RWPE2 (cell line): ENCODE data around the gene CRAT.

Experiments used
- ATAC-seq: fragments of 200-7000 bp; cut with Tn5 transposase; 3 replicates; pipeline ENCODE4 v1.9.1; 2021; ENCODE audit warnings: low read depth
- DNase-seq: peaks from one replicate; pipeline ENCODE4 v3.0.0-alpha.2; 2020; ENCODE audit warnings: low spot score
- H3K27ac ChIP-seq: fragments of 450-650 bp; 2 replicates; pipeline ENCODE4 v1.5.1; 2017; ENCODE audit warnings: mild to moderate bottlenecking; ENCODE audit not compliant: poor library complexity, severe bottlenecking
- H3K27me3 ChIP-seq: fragments of 250-450 bp; sonication (Bioruptor Pico); 2 replicates; pipeline ENCODE4 v1.5.1; 2021; ENCODE audit warnings: mild to moderate bottlenecking, moderate library complexity; ENCODE audit not compliant: insufficient read depth, poor library complexity, severe bottlenecking
- H3K36me3 ChIP-seq: fragments of 250-450 bp; sonication (Bioruptor Pico); 2 replicates; pipeline ENCODE4 v1.5.1; 2020; ENCODE audit warnings: low read depth, mild to moderate bottlenecking, moderate library complexity
- H3K4me1 ChIP-seq: fragments of 250-450 bp; sonication (Bioruptor Pico); 2 replicates; pipeline ENCODE4 v1.5.1; 2021; ENCODE audit warnings: mild to moderate bottlenecking, moderate library complexity; ENCODE audit not compliant: insufficient read depth, poor library complexity, severe bottlenecking
- H3K4me3 ChIP-seq: fragments of 250-450 bp; sonication (Bioruptor Pico); 2 replicates; pipeline ENCODE4 v1.5.1; 2021; ENCODE audit warnings: mild to moderate bottlenecking, moderate library complexity; ENCODE audit not compliant: severe bottlenecking
- H3K9me3 ChIP-seq: fragments of 250-450 bp; sonication (Bioruptor Pico); 2 replicates; pipeline ENCODE4 v1.5.1; 2021; ENCODE audit warnings: mild to moderate bottlenecking, moderate library complexity; ENCODE audit not compliant: severe bottlenecking
- CTCF ChIP-seq: fragments of 450-650 bp; IDR thresholded peaks from one replicate; pipeline ENCODE4 v1.5.1; 2017; ENCODE audit warnings: mild to moderate bottlenecking, moderate library complexity; ENCODE audit not compliant: poor library complexity, severe bottlenecking

The CRAT gene

GRCh38 chr9:129111528-129112151 lies 1.0 kb upstream of the CRAT start:
- Histone ChIP-seq H3K4me3 (peak overlapping the region; percentile 77), H3K4me1 (peaks cover 4% of the 10 kb centered on the region), H3K36me3 (no peaks in the 10 kb centered on the region), H3K27me3 (no peaks in the 10 kb centered on the region), H3K27ac (peak overlapping the region; percentile 68), H3K9me3 (no peaks in the 10 kb centered on the region)
- no peak for DNase-seq
- peak; percentile 19 for ATAC-seq
- no peak for TF ChIP-seq CTCF

- Histone ChIP-seq H3K4me1 (peaks cover 4% of the 10 kb centered on the region), H3K27me3 (no peaks in the 10 kb centered on the region), H3K9me3 (no peaks in the 10 kb centered on the region), H3K36me3 (no peaks in the 10 kb centered on the region), H3K4me3 (peak overlapping the region; percentile 77), H3K27ac (peak overlapping the region; percentile 68)
- ATAC-seq = peak; percentile 15
- no peak for DNase-seq
- no peak for TF ChIP-seq CTCF
These were observed 447 bp downstream of the CRAT start for GRCh38 chr9:129109952-129110739.

GRCh38 chr9:129109537-129109903 lies 1.1 kb downstream of the CRAT start:
- H3K4me1 ChIP-seq = peaks cover 4% of the 10 kb centered on the region

GRCh38 chr9:129108805-129109536 lies 1.6 kb downstream of the CRAT start:
- Histone ChIP-seq H3K27ac (no peak overlapping the region), H3K4me1 (peaks cover 4% of the 10 kb centered on the region), H3K36me3 (no peaks in the 10 kb centered on the region), H3K9me3 (no peaks in the 10 kb centered on the region), H3K27me3 (no peaks in the 10 kb centered on the region), H3K4me3 (no peak overlapping the region)
- peak; percentile 15 for DNase-seq
- no peak for ATAC-seq
- TF ChIP-seq CTCF = no peak

More at GRCh38 chr9:129109537-129109903, 1.1 kb downstream of the CRAT start:
- Histone ChIP-seq H3K4me3 (no peak overlapping the region), H3K27me3 (no peaks in the 10 kb centered on the region), H3K9me3 (no peaks in the 10 kb centered on the region), H3K27ac (no peak overlapping the region), H3K36me3 (no peaks in the 10 kb centered on the region)
- TF ChIP-seq CTCF = no peak
- DNase-seq (no peak), ATAC-seq (no peak)
